Fibroblast of peridontal ligament (primary cell): ENCODE data around the gene AMMECR1.
"Not testable (repeated sequence)": the region's sequence is repeated elsewhere in the genome, so short reads cannot be mapped to it uniquely, and the experiment has no call there.

ENCODE experiments used
- DNase-seq: peaks from one replicate; pipeline ENCODE4 v3.0.0-alpha.2; 2010; ENCODE audit errors: extremely low read depth

AMMECR1 gene

DNA sequence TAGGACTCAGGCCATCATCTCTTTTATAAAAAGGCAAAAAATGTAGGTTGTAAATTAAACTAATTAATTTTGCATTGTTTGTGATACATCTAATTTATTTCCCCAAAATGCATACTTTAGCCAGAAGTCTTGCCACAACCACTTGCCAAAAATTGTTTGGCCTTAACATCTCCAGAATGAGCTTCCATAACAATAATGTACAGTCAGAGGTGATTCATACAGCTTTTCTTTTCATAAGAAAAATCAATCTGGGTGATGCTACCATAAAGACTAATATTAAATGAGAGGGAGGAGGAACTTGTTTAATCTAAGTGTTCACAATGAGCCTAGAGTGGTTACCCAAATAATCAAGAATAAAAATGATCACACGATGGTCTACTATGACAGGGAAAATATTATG is 59.3 kb downstream of the AMMECR1 start:
- DNase-seq, result peak; percentile 52

DNA sequence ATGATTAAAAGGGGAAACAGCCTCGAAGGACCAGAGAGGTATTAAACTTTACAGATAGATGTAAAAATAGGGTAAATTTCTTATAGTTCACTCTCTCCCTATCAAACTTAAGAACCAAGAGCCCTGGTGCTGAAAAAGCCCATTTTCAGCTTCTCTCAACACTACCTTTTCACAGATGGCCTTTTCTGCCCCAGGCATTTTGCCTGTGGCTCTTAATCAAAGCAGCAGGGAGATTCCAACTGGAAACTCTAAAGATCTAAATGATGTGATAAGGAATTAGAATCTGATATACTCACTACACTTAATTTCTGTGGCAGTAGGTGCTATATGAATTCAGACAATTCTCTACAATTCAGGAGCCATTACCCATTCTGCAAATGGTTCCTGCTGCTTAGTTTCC is 60.0 kb downstream of the AMMECR1 start:
- no peak for DNase-seq

DNA sequence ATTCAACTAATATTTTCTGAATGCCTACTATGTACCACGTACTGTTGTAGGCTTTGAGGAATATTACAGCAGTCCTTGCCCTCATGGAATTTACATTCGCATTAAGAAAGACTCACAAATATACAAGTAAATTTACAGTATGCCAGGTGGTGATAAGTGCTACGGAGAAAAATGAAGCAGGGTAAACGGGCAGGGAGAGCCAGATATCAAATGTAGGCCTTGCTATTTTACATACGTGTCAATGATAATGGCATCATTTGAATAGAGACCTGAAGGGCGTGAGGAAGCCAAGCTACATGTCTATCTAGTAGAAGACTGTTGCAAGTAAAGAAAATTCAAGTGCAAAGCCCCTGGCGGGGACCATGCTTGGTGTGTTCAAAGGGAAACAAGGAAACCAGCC is 65.2 kb downstream of the AMMECR1 start:
- DNase-seq, result no peak

DNA sequence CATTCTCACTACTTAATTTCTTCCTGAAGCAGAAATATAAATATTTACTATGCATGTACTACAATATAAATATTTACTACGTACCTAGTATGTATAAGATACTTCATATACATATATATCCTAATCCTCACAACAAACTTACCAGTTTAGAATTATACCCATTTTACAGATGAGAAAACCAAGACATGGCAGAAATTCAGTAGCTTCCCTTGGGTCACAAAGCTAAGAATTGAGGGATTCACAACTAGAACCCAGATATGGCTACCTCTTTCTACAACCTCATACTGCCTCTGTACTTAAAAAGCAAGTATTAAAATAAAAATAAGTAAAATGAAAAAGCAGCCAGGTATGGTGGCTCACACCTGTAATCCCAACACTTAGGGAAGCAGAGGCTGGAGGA is 65.9 kb downstream of the AMMECR1 start:
- no peak for DNase-seq

DNA sequence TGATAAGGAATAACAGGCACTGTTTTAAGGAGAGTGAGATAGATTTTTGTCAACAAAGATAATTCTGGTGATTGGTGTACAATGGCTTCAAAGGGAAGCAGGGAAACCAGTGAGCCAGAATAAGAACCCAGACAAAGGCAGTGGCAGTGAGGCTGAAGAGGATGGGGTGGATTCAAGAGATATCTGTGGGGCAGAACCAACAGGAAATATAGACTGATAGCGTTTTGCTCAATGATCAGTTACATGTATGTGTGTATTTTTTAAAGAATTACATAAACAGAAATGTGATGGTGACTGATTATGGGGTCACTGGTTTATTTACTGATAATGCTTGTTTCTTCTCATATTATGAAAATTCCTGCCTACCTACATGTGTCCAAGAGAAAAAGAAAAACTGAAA is 66.4 kb downstream of the AMMECR1 start:
- no peak for DNase-seq

DNA sequence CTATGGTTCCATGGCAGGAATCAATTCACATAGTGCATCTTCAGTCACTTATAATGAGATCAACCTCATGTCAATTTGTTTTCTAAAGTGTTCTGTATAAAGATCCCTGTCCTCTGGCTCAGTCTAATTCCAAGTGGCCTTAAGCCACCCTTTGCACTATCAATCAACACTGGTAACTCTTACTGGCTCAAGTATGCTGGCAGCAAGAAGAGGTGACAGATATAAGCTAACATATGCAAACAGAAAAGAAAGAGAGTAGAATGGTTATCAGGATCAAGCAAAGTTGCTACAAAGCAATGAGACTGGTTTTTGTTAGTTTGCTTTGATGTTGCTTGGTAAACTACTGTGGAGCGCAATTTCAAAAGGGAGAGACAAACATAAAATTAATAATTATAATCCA is 67.0 kb downstream of the AMMECR1 start:
- DNase-seq, result no peak

DNA sequence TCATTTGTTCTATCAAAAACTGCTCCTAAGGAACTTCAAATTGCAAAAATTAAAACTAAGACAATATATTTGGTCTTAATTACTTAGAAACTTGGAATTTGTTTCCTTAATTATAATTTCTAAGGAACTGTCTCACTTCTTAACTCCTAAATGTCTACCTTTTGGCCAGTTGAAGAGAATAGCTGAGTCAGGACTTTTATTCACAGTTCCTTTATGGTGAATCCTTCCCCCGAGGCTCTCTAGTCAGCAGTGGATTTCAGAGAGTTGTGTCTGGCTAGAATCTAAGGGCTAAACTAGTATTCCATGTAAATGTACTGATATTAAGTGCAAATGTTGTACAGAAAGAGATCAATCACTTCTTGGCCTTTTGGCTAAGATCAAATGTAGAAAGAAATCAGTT is 69.3 kb downstream of the AMMECR1 start:
- DNase-seq, result no peak

DNA sequence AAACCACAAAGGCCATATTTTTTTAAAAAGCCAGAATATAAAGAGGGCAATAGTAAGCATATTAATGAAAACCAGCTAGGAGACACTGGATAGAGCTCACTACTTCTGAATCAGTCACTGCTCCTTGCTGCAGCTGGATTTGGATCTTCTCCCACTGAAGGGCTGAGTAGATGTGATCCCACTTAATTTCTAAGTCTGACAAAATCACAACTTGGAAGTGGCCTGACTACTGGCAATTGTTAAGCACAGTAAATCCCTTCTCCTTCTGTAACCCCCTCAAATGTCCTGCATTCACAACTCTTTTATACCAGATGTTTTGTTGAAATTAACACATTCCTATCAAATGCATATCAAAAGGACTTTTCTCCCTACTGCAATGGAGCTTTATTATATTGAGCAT is 72.9 kb downstream of the AMMECR1 start:
- DNase-seq, result peak; percentile 52

DNA sequence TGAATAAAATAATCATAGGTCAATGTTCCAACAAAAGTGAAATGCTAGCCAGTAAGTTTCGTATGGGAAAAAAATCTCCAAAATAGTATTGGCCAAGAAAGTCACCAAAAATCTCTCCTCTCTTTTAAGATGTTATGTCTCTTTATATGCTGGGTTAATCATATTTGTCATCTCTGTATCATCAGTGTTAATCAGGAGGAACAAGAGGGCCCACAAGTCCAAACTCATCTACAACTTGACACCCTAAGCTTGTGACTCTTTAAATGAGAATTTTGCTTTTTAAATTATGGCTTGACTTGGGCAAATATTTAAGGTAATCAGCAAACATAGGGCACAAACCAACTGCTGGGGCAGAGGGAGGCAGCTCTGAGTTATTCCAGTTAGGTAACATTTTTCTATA is 75.5 kb downstream of the AMMECR1 start:
- DNase-seq, result no peak

DNA sequence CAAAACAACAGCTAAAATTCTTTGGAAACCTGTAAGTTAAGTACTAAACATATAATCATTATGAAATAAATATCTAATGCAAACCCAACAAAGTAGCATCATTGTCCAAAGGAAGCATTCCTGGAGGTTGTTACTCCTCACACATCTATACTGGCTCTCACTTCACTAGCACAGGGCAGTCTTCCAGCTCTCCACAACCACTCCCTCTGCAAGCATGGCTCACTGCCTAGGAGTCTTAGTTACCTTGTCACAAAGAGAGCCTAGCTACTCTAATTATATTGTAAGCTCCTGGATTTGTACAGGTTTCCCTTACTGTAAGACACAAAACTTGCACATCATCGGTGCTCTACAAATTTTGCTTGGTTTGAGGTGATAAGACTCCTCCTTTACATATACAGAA is 76.1 kb downstream of the AMMECR1 start:
- DNase-seq, result no peak

DNA sequence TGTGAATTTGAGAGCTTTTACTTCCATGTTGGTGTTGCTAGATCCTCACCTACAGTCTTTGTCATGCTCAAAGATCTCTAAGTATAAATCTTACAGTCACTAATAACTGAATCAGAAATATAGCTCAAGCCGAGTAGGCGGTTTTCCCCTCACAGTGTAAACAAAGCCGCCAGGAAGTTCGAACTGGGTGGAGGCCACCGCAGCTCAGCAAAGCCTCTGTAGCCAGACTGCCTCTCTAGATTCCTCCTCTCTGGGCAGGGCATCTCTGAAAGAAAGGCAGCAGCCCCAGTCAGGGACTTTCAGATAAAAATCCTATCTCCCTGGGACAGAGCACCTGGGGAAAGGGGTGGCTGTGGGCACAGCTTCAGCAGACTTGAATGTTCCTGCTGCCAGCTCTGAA is 79.6 kb downstream of the AMMECR1 start:
- DNase-seq, result peak; percentile 28

DNA sequence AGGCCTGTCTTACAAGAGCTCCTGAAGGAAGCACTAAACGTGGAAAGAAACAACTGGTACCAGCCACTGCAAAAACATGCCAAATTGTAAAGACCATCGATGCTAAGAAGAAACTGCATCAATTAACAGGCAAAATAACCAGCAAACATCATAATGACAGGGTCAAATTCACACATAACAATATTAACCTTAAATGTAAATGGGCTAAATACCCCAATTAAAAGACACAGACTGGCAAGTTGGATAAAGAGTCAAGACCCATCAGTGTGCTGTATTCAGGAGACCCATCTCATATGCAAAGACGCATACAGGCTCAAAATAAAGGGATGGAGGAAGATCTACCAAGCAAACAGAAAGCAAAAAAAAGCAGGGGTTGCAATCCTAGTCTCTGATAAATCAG is 86.4 kb downstream of the AMMECR1 start:
- DNase-seq, result not testable (repeated sequence)

DNA sequence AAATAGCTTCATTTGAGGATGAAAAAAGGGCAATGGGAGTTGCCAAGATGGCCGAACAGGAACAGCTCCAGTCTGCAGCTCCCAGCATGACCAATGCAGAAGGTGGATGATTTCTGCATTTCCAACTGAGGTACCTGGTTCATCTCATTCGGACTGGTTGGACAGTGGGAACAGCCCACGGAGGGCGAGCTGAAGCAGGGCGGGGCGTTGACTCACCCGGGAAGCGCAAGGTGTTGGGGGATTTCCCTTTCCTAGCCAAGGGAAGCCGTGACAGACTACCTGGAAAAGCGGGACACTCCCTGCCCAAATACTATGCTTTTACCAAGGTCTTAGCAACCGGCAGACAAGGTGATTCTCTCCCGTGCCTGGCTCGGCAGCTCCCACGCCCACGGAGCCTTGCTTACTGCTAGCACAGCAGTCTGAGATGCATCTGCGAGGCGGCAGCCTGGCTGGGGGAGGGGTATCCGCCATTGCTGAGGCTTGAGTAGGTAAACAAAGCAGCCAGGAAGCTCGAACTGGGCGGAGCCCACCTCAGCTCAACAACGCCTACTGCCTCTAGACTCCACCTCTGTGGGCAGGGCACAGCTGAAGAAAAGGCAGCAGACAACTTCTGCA is 88.3 kb downstream of the AMMECR1 start:
- not testable (repeated sequence) for DNase-seq

DNA sequence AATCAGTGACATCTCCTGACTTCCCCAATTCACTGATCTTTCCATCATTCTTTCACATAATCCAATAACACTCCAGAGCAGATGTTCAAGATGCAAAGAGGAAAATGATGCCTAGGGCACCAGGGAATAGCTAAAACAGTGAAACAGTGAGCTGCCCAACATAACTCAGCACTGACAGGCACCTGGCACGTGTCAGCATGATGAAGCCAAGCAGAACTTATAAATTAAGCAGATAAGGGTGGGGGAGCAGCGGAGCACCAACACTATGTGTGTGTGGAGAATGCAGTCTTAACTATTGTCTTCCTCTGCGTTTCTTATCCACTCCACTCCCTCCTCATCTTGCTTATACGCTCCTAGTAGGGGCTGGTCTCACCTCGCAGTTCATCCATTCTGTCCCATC is 89.4 kb downstream of the AMMECR1 start:
- no peak for DNase-seq

DNA sequence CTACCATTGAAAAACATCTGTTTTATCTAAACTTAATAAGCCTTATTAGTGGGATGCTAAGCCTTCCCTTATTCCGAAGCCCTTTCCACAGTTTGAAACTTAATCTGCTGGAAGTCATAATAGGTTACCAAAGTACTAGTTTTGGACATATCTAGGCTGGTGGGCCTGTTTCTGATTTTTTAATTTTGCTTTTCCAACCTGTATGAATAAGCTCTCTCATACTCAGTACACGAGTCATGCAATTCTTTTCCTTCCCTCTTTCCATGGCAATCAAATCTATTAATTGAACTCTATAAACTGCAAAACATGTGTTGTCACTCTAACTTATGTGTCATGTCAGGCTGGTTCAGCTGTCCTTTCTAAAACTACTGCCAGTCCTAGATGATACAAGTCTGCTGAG is 91.0 kb downstream of the AMMECR1 start:
- DNase-seq, result peak; percentile 41

DNA sequence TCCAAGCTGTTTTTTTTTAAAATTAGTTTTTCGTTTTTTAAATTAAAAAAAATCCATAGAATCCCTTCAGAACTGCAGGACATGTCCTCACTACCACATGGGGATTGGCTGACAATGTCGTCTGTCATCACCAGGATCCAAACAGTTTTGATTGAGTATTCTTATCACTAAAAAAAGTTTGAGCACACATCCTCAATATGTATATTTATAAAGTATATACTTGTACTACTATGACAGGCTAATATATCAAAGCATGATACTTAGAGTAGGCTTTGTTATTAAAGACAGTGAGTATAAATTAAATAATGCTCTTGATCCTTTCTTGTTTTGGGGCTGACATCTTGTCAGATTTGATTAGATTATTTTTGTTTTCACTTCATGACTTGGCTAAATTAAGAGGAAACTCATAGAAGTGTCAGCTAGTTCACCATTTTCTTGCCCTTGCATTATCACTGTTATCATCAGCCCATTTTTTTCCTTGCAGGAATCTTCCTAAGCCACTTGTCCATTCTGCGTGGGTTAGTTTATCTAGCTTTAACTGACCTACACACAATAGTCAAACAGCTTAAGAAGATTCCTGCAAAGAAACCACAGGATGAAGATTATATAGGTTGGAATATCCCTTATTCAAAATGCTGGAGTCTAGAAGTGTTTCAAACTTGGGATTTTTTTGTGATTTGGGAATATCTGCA is 92.8 kb downstream of the AMMECR1 start:
- no peak for DNase-seq

DNA sequence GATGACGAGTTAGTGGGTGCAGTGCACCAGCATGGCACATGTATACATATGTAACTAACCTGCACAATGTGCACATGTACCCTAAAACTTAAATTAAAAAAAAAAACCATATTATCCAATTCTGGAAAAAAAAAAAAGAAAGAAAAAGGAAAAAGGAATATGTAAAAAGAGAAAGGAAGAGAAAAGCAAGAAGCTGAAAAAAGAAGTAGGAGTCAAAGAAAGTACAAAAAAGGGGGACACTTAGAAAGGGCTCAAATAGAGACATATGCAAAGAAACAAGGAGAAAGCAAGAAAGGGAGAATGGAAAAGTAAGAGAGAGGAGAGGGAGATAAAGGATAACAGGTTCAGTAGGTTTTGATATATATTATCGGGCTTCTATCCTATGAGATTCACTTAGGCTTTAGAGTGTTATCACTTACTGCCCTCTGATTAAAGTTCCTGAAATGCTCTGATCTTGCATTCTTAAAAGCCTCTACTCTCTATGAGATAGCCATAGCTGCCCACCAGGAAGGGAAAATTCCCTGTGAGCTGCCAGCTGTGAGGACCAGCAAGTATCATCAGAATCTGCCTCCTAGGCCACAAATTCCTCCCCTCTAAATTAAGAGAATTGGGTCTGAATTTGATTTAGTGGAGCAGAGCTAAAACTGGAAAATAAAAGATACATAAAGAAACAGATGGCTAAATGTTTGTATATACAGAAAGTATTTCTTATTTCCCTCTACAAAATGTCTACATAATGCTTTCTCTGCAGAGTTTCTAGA is 95.2 kb downstream of the AMMECR1 start:
- no peak for DNase-seq

DNA sequence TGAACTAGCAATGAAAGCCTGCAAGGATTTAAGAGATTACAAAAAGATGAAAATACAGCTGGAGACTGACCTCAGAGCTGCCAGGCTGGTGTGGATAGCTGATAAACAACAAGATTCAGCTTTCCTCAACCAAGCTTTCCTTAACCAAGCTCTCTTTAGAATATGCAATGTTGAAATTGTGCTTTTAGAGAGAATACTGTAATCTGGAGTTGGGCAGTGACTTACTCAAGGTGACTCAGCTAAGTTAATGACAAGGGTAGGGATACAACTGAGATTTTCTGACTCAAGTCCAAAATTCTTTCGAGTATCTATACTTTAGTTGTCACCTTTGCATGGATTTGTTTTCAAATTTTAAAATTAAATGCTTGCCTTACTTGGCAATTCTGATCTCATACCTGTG is 98.0 kb downstream of the AMMECR1 start:
- DNase-seq, result peak; percentile 47

DNA sequence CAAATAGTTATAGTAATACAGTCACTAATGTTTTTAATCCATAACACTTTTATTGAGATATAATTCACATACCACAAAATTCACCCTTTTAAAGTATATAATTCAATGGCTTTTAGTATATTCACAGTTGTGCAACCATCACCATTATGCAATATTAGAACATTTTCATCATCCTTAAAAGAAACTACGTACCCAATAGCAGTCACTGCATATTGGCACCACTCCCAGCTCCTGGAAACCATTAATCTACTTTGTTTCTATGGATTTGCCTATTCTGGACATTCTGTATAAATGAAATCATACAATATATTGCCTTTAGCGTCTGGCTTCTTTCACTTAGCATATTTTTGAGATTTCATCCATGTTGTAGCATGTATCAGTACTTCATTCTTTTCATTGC is 99.3 kb downstream of the AMMECR1 start:
- peak; percentile 64 for DNase-seq

DNA sequence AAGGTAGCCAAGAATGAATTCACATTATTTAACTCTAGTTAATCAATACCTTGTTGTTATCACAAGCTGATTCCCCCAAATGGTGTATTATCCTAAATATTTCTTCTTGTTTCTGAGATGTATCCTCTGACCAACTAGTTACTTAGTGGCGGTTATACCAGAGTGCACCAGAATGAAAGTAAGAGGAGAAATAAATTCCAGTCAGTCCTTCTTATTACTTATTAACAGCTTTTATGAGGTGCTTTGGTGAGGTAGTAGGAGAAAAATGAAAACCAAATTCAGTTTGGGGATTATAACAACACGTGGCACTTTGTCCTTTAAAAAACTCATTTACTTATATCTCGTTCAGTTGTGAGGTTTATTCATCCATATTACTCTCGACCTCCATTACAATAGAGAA is 101.9 kb downstream of the AMMECR1 start:
- DNase-seq, result no peak

DNA sequence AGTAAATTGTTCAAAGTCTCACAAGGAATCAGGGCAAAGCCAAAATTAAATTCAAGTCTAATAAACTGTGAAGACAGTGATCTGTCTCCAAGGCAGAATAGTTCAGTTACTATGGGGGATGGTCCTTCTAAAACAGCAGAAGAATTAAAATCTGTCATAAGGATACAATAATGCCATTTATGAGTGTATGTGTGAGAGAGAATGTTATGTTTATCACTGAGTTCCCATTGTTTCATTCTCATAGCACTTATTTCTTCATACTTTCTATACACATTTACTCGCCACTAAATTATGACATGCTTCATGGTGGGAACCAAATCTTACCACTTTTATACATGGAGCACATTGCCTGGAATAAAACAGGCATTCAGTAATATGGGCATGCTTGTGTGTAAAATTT is 102.5 kb downstream of the AMMECR1 start:
- no peak for DNase-seq

DNA sequence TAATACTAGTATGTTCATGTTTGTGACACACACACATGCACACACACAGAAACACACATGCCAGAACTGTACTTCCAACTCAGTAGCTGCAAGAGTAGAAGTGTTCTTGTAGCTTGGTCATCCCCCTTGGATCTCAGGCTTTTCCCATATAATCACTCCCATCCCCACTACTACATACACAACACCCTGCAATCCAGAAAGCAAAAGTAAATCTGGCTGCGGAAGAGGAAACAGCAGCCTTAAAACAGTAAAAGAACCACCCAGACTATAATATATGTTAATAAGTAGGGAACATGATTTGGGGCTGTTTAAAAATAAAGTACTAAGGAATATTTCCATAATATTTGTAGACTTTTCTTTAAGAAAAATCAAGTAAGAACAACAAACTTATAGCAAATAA is 103.2 kb downstream of the AMMECR1 start:
- DNase-seq, result peak; percentile 42

DNA sequence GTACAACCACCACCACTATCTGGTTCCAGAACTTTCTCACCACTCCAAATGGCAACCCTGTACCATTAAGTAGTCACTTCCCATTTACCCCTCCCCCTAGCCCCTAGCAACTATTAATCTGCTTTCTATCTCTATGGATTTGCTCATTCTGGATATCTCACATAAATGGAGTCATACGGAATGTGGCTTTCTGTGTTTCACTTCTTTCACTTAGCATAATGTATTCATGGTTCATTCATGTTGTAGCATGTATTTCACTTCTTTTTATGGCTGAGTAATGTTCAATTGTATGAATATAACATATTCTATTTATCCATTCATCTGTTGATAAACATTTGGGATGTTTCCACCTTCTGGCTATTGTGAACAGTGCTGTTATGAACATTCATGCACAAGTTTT is 104.7 kb downstream of the AMMECR1 start:
- DNase-seq, result no peak
